ENCODE measurements around the gene CFAP46. TPM values are rescaled to one million over a fixed set of nuclear protein-coding genes. Genes with fewer than 3 reads are reported as not detected.

The CFAP46 gene
- total and polyA plus RNA-seq, 9 of the 15 experiments (the other 6 are each of a cell fraction or from before 2014, with no cell fraction given): not detected

- TF ChIP-seq IFI16 (CRISPR knock-in tag; IDR thresholded peaks at IDR 0.05): no peak
- no peak for TF ChIP-seq TGIF2 (CRISPR knock-in tag; IDR thresholded peaks at IDR 0.05)
- TF ChIP-seq ZC3H8 (IDR thresholded peaks at IDR 0.05): no peak
- no peak for TF ChIP-seq BRD4 (IDR thresholded peaks at IDR 0.05)
- no peak for TF ChIP-seq FUS (optimal IDR thresholded peaks at IDR 0.05; ENCODE audit: low read depth, low read length)
- no peak for TF ChIP-seq ARNT (IDR thresholded peaks at IDR 0.05)
- no peak for TF ChIP-seq NUFIP1 (IDR thresholded peaks at IDR 0.05; ENCODE audit: partially characterized antibody)
- no peak for TF ChIP-seq CAMTA2 (CRISPR knock-in tag; conservative IDR thresholded peaks at IDR 0.05)
- no peak for TF ChIP-seq TSC22D4 (tag; IDR thresholded peaks at IDR 0.05)
- Histone ChIP-seq H3K79me2 (ENCODE audit: control insufficient read depth, insufficient read depth, low read length) (no peaks in the 10 kb centered on the region), H4K20me1 (replicated peaks; ENCODE audit: control insufficient read depth, insufficient read depth, low read length) (peaks cover 7% of the 10 kb centered on the region; the same call in 1 of the 2 replicates), H3K4me1 (replicated peaks in 1 of 2; ENCODE audit: control insufficient read depth in 2 of 2, insufficient read depth in 2 of 2, low read length in 2 of 2) (no peaks in the 10 kb centered on the region), H3K9ac (ENCODE audit: insufficient read depth in 1 of 2, low read depth in 2 of 2, low read length in 2 of 2) (no peak overlapping the region), H3K9me3 (replicated peaks; ENCODE audit: control insufficient read depth, insufficient read depth, low read depth, low read length) (no peaks in the 10 kb centered on the region), H2AFZ (ENCODE audit: low read depth, low read length) (no peak overlapping the region), H3K4me3 (no peak overlapping the region), H3K27me3 (ENCODE audit: control insufficient read depth in 2 of 2, insufficient read depth in 2 of 2, low read length in 2 of 2) (peaks cover 0 to 52% of the 10 kb centered on the region in 2 experiments; a peak in 2 of 5 replicates), H3K9me1 (ENCODE audit: control insufficient read depth, insufficient read depth, low read length) (no peaks in the 10 kb centered on the region), H3K4me2 (ENCODE audit: insufficient read depth, low read length) (no peak overlapping the region), H3K27ac (ENCODE audit: extremely low read depth, low read depth, low read length) (no peak overlapping the region), H3K36me3 (ENCODE audit: control insufficient read depth, insufficient read depth, low read length) (no peaks in the 10 kb centered on the region)
- in situ Hi-C loops (cut with MboI): no loop called here
- 0% methylated on average over 7 of the region's 25 CpGs for WGBS (ENCODE audit: insufficient coverage, low coverage, missing lambda C conversion rate)
- FAIRE-seq (no peak), ATAC-seq (no peak), DNase-seq (ENCODE audit: extremely low read depth in 1 of 4, low spot score in 3 of 4) (no peak)
- ChIA-PET CTCF (ENCODE audit: low intra/inter-chr PET ratio) (no interaction called here), POLR2A (no interaction called here)
- intact Hi-C loops (cut with micrococcal nuclease): no loop called here
- no TSS peak for BruUV-seq (replicated peaks)
Observed at GRCh38 chr10:132878730-132879407, 63.5 kb downstream of the CFAP46 start.
